ENCODE data around the gene GSG1L.

GSG1L gene

DNA sequence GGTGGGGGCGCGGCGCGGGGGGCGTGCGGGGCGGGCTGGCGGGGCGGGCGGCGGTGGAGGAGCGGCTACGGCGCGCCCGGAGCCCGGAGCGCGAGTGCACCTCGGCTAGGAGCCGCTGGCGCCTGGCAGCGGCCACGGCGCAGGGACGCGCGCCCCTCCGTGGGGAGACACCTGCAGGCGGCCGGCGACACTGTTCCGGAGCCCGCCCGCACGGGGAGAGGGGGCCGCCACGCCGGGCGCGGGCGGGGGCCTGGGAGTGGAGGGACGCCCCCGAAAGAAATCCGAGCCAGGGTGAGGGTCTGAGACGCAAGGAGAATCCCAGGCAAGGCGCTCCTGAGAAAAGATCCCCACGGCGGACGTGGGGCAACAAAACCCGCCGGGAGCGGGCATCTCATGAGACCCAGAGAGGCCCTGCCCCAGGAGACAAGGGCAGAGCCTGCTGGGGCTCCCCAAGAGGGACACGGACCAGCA lies at the start of gene GSG1L:
TSS of gene GSG1L (minus strand) at position 124 of the 471 bp plus-strand sequence. CDS start 290 bp downstream, outside the sequence.
- DNase-seq (ENCODE audit: extremely low spot score), result peak; percentile 54
- no peak for TF ChIP-seq NFRKB (IDR thresholded peaks at IDR 0.05)
- TF ChIP-seq PKNOX1 (IDR thresholded peaks at IDR 0.05), result no peak
- no peak for TF ChIP-seq CTBP1 (IDR thresholded peaks at IDR 0.05; ENCODE audit: borderline replicate concordance)
- ChIA-PET POLR2A (no interaction called here), CTCF (no interaction called here)

- ChIA-PET POLR2A (no interaction called here), CTCF (interaction anchor here (0.6 kb wide), 1 partner anchor 18 kb away, joined by 3 read pairs; no protein-coding TSS in a partner anchor)
- no peak for DNase-seq (ENCODE audit: extremely low spot score)
- TF ChIP-seq TARDBP (IDR thresholded peaks at IDR 0.05) (no peak), SUZ12 (IDR thresholded peaks at IDR 0.05) (no peak), SP1 (IDR thresholded peaks at IDR 0.05) (no peak), HDGF (IDR thresholded peaks at IDR 0.05; ENCODE audit: borderline replicate concordance) (no peak), CTBP1 (IDR thresholded peaks at IDR 0.05; ENCODE audit: borderline replicate concordance) (no peak), NFRKB (IDR thresholded peaks at IDR 0.05) (no peak), FOXK2 (IDR thresholded peaks at IDR 0.05) (no peak), ZNF384 (IDR thresholded peaks at IDR 0.05) (no peak), L3MBTL2 (conservative IDR thresholded peaks at IDR 0.05) (no peak), BHLHE40 (IDR thresholded peaks at IDR 0.05; ENCODE audit: borderline replicate concordance) (no peak), PKNOX1 (IDR thresholded peaks at IDR 0.05) (no peak), ELF4 (IDR thresholded peaks at IDR 0.05) (no peak), FOXA1 (IDR thresholded peaks at IDR 0.05) (no peak), FOXM1 (IDR thresholded peaks at IDR 0.05; ENCODE audit: borderline replicate concordance) (no peak), ARNT (IDR thresholded peaks at IDR 0.05) (no peak), LEF1 (IDR thresholded peaks at IDR 0.05; ENCODE audit: borderline replicate concordance) (no peak)
Measured at GRCh38 chr16:28112908-28113307, 49.4 kb upstream of the GSG1L start.

DNA sequence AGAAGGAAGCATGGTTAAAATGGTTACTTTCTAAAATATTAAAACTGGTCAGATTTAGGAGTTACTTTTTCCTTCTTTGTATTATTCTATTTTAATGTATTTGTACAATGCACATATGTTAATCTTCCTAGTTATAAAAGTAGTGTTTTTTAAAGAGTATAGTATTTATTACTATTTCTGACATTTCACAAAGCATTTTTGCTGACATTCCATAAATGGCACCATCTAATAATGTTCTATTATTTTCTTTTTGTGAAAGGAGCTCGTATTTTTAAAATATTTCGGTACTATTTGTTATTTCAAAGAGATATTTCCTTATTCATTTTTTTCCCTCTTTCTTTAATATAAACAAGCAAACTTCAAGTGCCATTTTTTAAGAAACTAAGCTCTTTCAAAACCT lies 47.5 kb upstream of the GSG1L start:
- ChIA-PET POLR2A (no interaction called here), CTCF (no interaction called here)
- DNase-seq (ENCODE audit: extremely low spot score), result no peak
- no peak for TF ChIP-seq PKNOX1 (IDR thresholded peaks at IDR 0.05)
- no peak for TF ChIP-seq NFRKB (IDR thresholded peaks at IDR 0.05)
- no peak for TF ChIP-seq ZNF384 (IDR thresholded peaks at IDR 0.05)
- TF ChIP-seq FOXA1 (IDR thresholded peaks at IDR 0.05), result no peak
- no peak for TF ChIP-seq CTBP1 (IDR thresholded peaks at IDR 0.05; ENCODE audit: borderline replicate concordance)
- TF ChIP-seq ARNT (IDR thresholded peaks at IDR 0.05), result no peak
- no peak for TF ChIP-seq ELF4 (IDR thresholded peaks at IDR 0.05)
- no peak for TF ChIP-seq BHLHE40 (IDR thresholded peaks at IDR 0.05; ENCODE audit: borderline replicate concordance)
- no peak for TF ChIP-seq SUZ12 (IDR thresholded peaks at IDR 0.05)
- no peak for TF ChIP-seq HDGF (IDR thresholded peaks at IDR 0.05; ENCODE audit: borderline replicate concordance)
- no peak for TF ChIP-seq TARDBP (IDR thresholded peaks at IDR 0.05)
- no peak for TF ChIP-seq FOXM1 (IDR thresholded peaks at IDR 0.05; ENCODE audit: borderline replicate concordance)
- TF ChIP-seq L3MBTL2 (conservative IDR thresholded peaks at IDR 0.05), result no peak
- TF ChIP-seq SP1 (IDR thresholded peaks at IDR 0.05), result no peak
- TF ChIP-seq FOXK2 (IDR thresholded peaks at IDR 0.05), result no peak
- no peak for TF ChIP-seq LEF1 (IDR thresholded peaks at IDR 0.05; ENCODE audit: borderline replicate concordance)

- CTCF ChIA-PET, result no interaction called here
- no peak for DNase-seq (ENCODE audit: extremely low spot score)
- POLR2A ChIA-PET, result no interaction called here
- TF ChIP-seq SP1 (IDR thresholded peaks at IDR 0.05) (no peak), NFRKB (IDR thresholded peaks at IDR 0.05) (no peak), FOXA1 (IDR thresholded peaks at IDR 0.05) (no peak)
Measured at GRCh38 chr16:28110479-28110878, 47.0 kb upstream of the GSG1L start.

- POLR2A ChIA-PET, result no interaction called here
- CTCF ChIA-PET, result no interaction called here
- no peak for DNase-seq (ENCODE audit: extremely low spot score)
- TF ChIP-seq LEF1 (IDR thresholded peaks at IDR 0.05; ENCODE audit: borderline replicate concordance) (no peak), ELF4 (IDR thresholded peaks at IDR 0.05) (no peak), SUZ12 (IDR thresholded peaks at IDR 0.05) (no peak), CTBP1 (IDR thresholded peaks at IDR 0.05; ENCODE audit: borderline replicate concordance) (no peak), L3MBTL2 (conservative IDR thresholded peaks at IDR 0.05) (no peak), FOXK2 (IDR thresholded peaks at IDR 0.05) (no peak), PKNOX1 (IDR thresholded peaks at IDR 0.05) (no peak), ZNF384 (IDR thresholded peaks at IDR 0.05) (no peak), FOXM1 (IDR thresholded peaks at IDR 0.05; ENCODE audit: borderline replicate concordance) (no peak), NFRKB (IDR thresholded peaks at IDR 0.05) (no peak), ARNT (IDR thresholded peaks at IDR 0.05) (no peak), BHLHE40 (IDR thresholded peaks at IDR 0.05; ENCODE audit: borderline replicate concordance) (no peak), SP1 (IDR thresholded peaks at IDR 0.05) (no peak), FOXA1 (IDR thresholded peaks at IDR 0.05) (no peak), TARDBP (IDR thresholded peaks at IDR 0.05) (no peak), HDGF (IDR thresholded peaks at IDR 0.05; ENCODE audit: borderline replicate concordance) (no peak)
Measured at GRCh38 chr16:28110074-28110473, 46.6 kb upstream of the GSG1L start.
